GM10266 (cell line): ENCODE results near the gene APCDD1L.

Source experiments
- DNase-seq: peaks from one replicate; pipeline ENCODE4 v3.0.0; 2012; ENCODE audit errors: extremely low spot score
- CTCF ChIP-seq: IDR thresholded peaks from 2 replicates; pipeline ENCODE4 v1.5.1; 2012; ENCODE audit warnings: mild to moderate bottlenecking, low read depth; ENCODE audit not compliant: control insufficient read depth, insufficient read depth; ENCODE audit errors: missing control alignments

The APCDD1L gene

DNA sequence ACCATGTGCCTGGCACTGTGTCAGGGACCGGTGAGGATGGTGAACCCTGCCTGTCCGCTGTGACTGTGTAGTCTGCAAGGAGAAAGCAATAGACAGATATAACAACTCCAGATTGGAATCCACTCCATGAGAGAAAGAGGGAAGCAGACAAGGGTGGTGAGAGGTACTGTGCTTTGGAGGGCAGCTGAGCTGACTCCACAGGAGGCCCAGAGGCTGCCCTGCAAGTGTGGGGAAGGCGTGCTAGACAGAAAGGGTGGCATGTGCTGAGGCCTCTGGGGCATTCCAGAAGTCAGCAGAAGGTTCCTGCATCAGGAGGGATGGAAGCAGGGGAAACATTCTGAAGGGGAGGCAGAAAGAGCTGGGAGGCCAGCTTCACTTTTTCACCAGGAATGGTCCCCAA, 39.3 kb upstream of the APCDD1L start:
- no peak for DNase-seq
- no peak for TF ChIP-seq CTCF

GRCh38 chr20:58553841-58554240, 38.6 kb upstream of the APCDD1L start:
- TF ChIP-seq CTCF, result no peak
- DNase-seq, result no peak

DNA sequence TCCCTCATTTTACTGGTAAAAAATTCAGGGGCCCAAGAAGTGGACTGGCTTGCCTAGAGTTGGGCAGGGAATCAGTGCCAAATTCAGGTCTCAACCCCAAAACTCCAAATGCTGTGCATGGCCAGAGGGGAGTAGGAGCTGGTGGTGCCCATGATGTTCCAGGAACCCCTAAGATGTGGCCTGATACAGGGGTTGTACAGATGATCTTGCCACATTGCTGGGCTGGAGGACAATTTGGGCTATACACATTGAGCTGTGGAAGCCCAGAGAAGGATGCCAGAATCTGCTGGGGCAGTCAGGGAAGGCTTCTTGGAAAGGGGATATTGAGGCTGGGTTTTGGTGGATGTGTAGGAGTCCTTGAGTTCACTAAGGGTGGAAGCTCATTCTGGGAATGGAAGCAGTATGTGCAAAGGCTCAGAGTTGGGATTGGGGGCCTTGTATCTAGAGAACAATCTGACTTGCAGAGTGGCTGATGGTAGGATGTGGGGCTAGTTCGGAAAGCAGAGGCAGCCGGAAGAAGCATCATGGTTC, 38.0 kb upstream of the APCDD1L start:
- no peak for DNase-seq
- no peak for TF ChIP-seq CTCF

DNA sequence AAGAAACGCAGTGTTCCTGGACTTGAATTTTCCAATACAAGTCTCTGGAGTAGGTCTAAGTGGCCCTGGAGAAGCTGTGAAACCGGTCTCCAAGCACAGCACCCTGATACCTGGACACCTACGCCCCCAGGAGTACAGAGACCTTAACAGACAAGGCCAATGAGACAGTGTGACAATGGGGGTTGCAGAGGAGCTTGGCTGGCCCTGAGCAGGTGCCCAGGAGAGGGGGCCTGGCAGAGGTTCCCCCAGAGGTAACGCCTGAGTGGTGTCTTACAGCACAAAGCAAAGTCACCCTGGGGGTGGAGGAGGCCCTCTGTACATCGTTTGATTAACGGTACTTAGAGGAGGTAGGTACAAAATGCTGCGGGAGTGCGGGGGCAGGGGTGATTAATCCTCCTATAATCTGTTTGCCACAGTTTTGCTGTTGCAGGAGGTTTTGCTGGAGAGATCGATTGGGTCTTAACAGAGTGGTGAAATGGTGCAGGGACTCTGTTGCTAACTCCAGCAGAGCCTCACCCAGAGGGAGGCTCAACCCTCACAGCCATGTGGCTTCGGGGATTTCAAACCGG, 37.3 kb upstream of the APCDD1L start:
- no peak for TF ChIP-seq CTCF
- no peak for DNase-seq

DNA sequence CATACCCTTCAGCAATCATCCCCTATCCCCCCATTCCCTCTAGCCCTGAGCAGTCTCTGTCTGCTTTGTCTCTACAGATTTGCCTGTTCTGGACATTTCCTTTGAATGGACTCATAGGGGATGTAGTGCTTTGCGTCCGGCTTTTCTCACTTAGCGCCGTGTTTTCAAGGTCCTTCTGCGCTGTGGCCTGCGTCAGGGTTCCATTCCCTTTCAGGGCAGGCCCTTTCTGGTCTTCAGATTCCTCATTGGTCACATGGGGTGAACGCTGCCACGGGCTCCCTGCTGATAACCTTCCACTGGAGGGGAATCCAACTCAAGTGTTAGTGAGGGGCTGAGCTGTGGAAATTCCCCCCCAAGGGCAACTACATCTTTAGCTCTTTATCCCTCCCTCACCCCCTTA, 36.4 kb upstream of the APCDD1L start:
- TF ChIP-seq CTCF, result no peak
- DNase-seq, result no peak

- DNase-seq, result no peak
Measured at GRCh38 chr20:58550275-58551059, 35.3 kb upstream of the APCDD1L start.

More at GRCh38 chr20:58550275-58551059, 35.3 kb upstream of the APCDD1L start:
- TF ChIP-seq CTCF, result no peak
